WTC11 (cell line): ENCODE data around the gene TBC1D4. TPM values are rescaled to one million over a fixed set of nuclear protein-coding genes. Genes with fewer than 3 reads are reported as not detected.

Experiments
- ATAC-seq: fragments of 200-7000 bp; cut with Tn5 transposase; 2 replicates; pipeline ENCODE4 v1.10.0; 2021; ENCODE audit warnings: mild to moderate bottlenecking, moderate library complexity
- CTCF ChIA-PET: fragments of 300-600 bp; sonication (Branson Sonifier 250); formaldehyde crosslinking; loops from one replicate; lab custom pipeline; 2021; ENCODE audit warnings: antibody characterized with exemption; lab: Charles Lee
- POLR2A ChIA-PET: fragments of 350-600 bp; sonication (Branson Sonifier 250); formaldehyde crosslinking; loops from one replicate; lab custom pipeline; 2021; ENCODE audit warnings: antibody characterized with exemption; lab: Charles Lee
- DNase-seq: peaks from one replicate; pipeline ENCODE4 v3.0.0; 2021; ENCODE audit warnings: low spot score
- H3K27ac Mint-ChIP-seq: 2 replicates; pipeline ENCODE4 v1.8.0; 2021; ENCODE audit warnings: mixed read lengths
- H3K27me3 Mint-ChIP-seq: 2 replicates; pipeline ENCODE4 v1.8.0; 2021; ENCODE audit warnings: low read depth, mild to moderate bottlenecking, moderate library complexity, mixed read lengths
- H3K36me3 Mint-ChIP-seq: 2 replicates; pipeline ENCODE4 v1.8.0; 2021; ENCODE audit warnings: mixed read lengths
- H3K4me1 Mint-ChIP-seq: 2 replicates; pipeline ENCODE4 v1.8.0; 2022; ENCODE audit warnings: mixed read lengths
- H3K4me3 Mint-ChIP-seq: 2 replicates; pipeline ENCODE4 v1.8.0; 2021; ENCODE audit warnings: mild to moderate bottlenecking, moderate library complexity, mixed read lengths
- H3K9me3 Mint-ChIP-seq: 2 replicates; pipeline ENCODE4 v1.8.0; 2021; ENCODE audit warnings: mixed read lengths
- ATF2 ChIP-seq: sonication (generic); formaldehyde crosslinking; IDR thresholded peaks from 2 replicates; pipeline ENCODE4 v1.8.1; 2022; ENCODE audit warnings: low read depth, missing genetic modification reagents, borderline replicate concordance
- ATF6 ChIP-seq: sonication (generic); formaldehyde crosslinking; IDR thresholded peaks from 2 replicates; pipeline ENCODE4 v1.8.1; 2023; ENCODE audit warnings: mild to moderate bottlenecking, missing genetic modification reagents
- CDX4 ChIP-seq: fragments of 250-450 bp; sonication (Bioruptor Pico); IDR thresholded peaks from 2 replicates; pipeline ENCODE4 v1.9.0; 2021; ENCODE audit warnings: moderate library complexity, mild to moderate bottlenecking, inconsistent platforms, borderline replicate concordance
- CREB1 ChIP-seq: sonication (generic); formaldehyde crosslinking; IDR thresholded peaks from 2 replicates; pipeline ENCODE4 v1.8.0; 2023; ENCODE audit warnings: mild to moderate bottlenecking, missing genetic modification reagents
- CREM ChIP-seq: sonication (generic); formaldehyde crosslinking; IDR thresholded peaks from 2 replicates; pipeline ENCODE4 v1.8.1; 2022; ENCODE audit warnings: mild to moderate bottlenecking, missing genetic modification reagents, moderate library complexity
- E2F4 ChIP-seq: sonication (generic); formaldehyde crosslinking; IDR thresholded peaks from 2 replicates; pipeline ENCODE4 v1.8.1; 2022; ENCODE audit warnings: low read depth, mild to moderate bottlenecking, moderate library complexity, missing genetic modification reagents, borderline replicate concordance
- ELF4 ChIP-seq: sonication (generic); formaldehyde crosslinking; IDR thresholded peaks from 2 replicates; pipeline ENCODE4 v1.8.1; 2022; ENCODE audit warnings: low read depth, mild to moderate bottlenecking, moderate library complexity, missing genetic modification reagents
- FOXP1 ChIP-seq: sonication (generic); formaldehyde crosslinking; IDR thresholded peaks from 2 replicates; pipeline ENCODE4 v1.8.0; 2022; ENCODE audit warnings: missing genetic modification reagents, mild to moderate bottlenecking, moderate library complexity, borderline replicate concordance
- GABPB1 ChIP-seq: sonication (generic); formaldehyde crosslinking; IDR thresholded peaks from 2 replicates; pipeline ENCODE4 v1.8.1; 2023; ENCODE audit warnings: mild to moderate bottlenecking, missing genetic modification reagents
- NR2C2 ChIP-seq: sonication (generic); formaldehyde crosslinking; IDR thresholded peaks from 2 replicates; pipeline ENCODE4 v1.8.0; 2022; ENCODE audit warnings: mild to moderate bottlenecking, missing genetic modification reagents
- PRDM15 ChIP-seq: sonication (generic); formaldehyde crosslinking; IDR thresholded peaks from 2 replicates; pipeline ENCODE4 v1.8.0; 2022; ENCODE audit warnings: missing genetic modification reagents
- PRRX2 ChIP-seq: fragments of 250-450 bp; sonication (Bioruptor Pico); IDR thresholded peaks from 2 replicates; pipeline ENCODE4 v1.8.0; 2021; ENCODE audit warnings: mild to moderate bottlenecking
- SMAD4 ChIP-seq: sonication (generic); formaldehyde crosslinking; IDR thresholded peaks from 2 replicates; pipeline ENCODE4 v1.8.0; 2022; ENCODE audit warnings: mild to moderate bottlenecking, missing genetic modification reagents
- ZNF121 ChIP-seq: sonication (generic); formaldehyde crosslinking; IDR thresholded peaks from 2 replicates; pipeline ENCODE4 v1.8.0; 2023; ENCODE audit warnings: missing genetic modification reagents
- ZNF396 ChIP-seq: fragments of 250-450 bp; sonication (Bioruptor Pico); IDR thresholded peaks from 2 replicates; pipeline ENCODE4 v1.8.0; 2021; ENCODE audit warnings: mild to moderate bottlenecking, moderate library complexity, borderline replicate concordance
- ZNF416 ChIP-seq: fragments of 250-450 bp; sonication (Bioruptor Pico); IDR thresholded peaks from 2 replicates; pipeline ENCODE4 v1.9.0; 2021; ENCODE audit warnings: mild to moderate bottlenecking, inconsistent platforms
- total RNA-seq: library from RNA; stranded (reverse); gene quantifications from 3 replicates; pipeline ENCODE4 v1.2.3, GENCODE V29; 2021

The TBC1D4 gene
- total RNA-seq, 1 experiment from 2014 or later, result 37.1 TPM

- ATAC-seq (no peak), DNase-seq (no peak)
- Mint-ChIP-seq H3K36me3 (no peaks in the 10 kb centered on the region), H3K4me3 (no peak overlapping the region), H3K27me3 (no peaks in the 10 kb centered on the region), H3K27ac (no peak overlapping the region), H3K4me1 (peaks cover 13% of the 10 kb centered on the region), H3K9me3 (no peaks in the 10 kb centered on the region)
- no peak for TF ChIP-seq ELF4
- no peak for TF ChIP-seq CDX4 (CRISPR knock-in tag)
- no peak for TF ChIP-seq ZNF416 (CRISPR knock-in tag)
- no peak for TF ChIP-seq ATF2 (CRISPR knock-in tag)
- no peak for TF ChIP-seq FOXP1
- no peak for TF ChIP-seq PRRX2 (CRISPR knock-in tag)
- TF ChIP-seq CREM (CRISPR knock-in tag), result no peak
- no peak for TF ChIP-seq ZNF121 (CRISPR knock-in tag)
- no peak for TF ChIP-seq E2F4 (CRISPR knock-in tag)
- no peak for TF ChIP-seq PRDM15 (CRISPR knock-in tag)
- no peak for TF ChIP-seq CREB1
- TF ChIP-seq NR2C2 (CRISPR knock-in tag), result no peak
- TF ChIP-seq SMAD4 (CRISPR knock-in tag), result no peak
- CTCF ChIA-PET, result no interaction called here
- POLR2A ChIA-PET, result no interaction called here
Measured at GRCh38 chr13:75425216-75426009, 56.6 kb downstream of the TBC1D4 start.

- Mint-ChIP-seq H3K4me1 (peaks cover 16% of the 10 kb centered on the region), H3K27me3 (no peaks in the 10 kb centered on the region), H3K27ac (no peak overlapping the region), H3K36me3 (no peaks in the 10 kb centered on the region), H3K4me3 (no peak overlapping the region), H3K9me3 (no peaks in the 10 kb centered on the region)
- DNase-seq, result no peak
- ChIA-PET CTCF (no interaction called here), POLR2A (no interaction called here)
- TF ChIP-seq GABPB1, result no peak
- no peak for TF ChIP-seq ZNF396 (CRISPR knock-in tag)
- no peak for TF ChIP-seq ATF6 (CRISPR knock-in tag)
- no peak for TF ChIP-seq E2F4 (CRISPR knock-in tag)
- ATAC-seq, result no peak
Measured at GRCh38 chr13:75423946-75424345, 58.0 kb downstream of the TBC1D4 start.
